Neural progenitor cell (in vitro differentiated cells): ENCODE results near the gene FBXL22. TPM values are rescaled to one million over a fixed set of nuclear protein-coding genes. Genes with fewer than 3 reads are reported as not detected.
A peak's percentile ranks its signal among the peaks of the same experiment; 100 is the strongest.

ENCODE experiments used
- DNase-seq: peaks from one replicate; pipeline ENCODE4 v3.0.0-alpha.2; 2016; ENCODE audit warnings: low spot score
- H2AFZ ChIP-seq: fragments of 200-600 bp; sonication (generic); replicated peaks from 2 replicates; pipeline ENCODE4 v1.6.1; 2016; ENCODE audit warnings: antibody characterized with exemption
- H3F3A ChIP-seq: fragments of 200-600 bp; sonication (generic); 2 replicates; pipeline ENCODE4 v1.6.1; 2016; ENCODE audit warnings: antibody characterized with exemption, low read depth
- H3K27ac ChIP-seq: fragments of 200-600 bp; sonication (generic); 2 replicates; pipeline ENCODE4 v1.5.1; 2016; ENCODE audit warnings: mild to moderate bottlenecking
- H3K27me3 ChIP-seq: fragments of 200-600 bp; sonication (generic); 2 replicates; pipeline ENCODE4 v1.6.1; 2016; ENCODE audit warnings: mild to moderate bottlenecking, moderate library complexity
- H3K36me3 ChIP-seq: fragments of 200-600 bp; sonication (generic); 2 replicates; pipeline ENCODE4 v1.5.1; 2016
- H3K4me1 ChIP-seq: fragments of 200-600 bp; sonication (generic); 2 replicates; pipeline ENCODE4 v1.6.1; 2016; ENCODE audit warnings: mixed run types
- H3K4me2 ChIP-seq: fragments of 200-600 bp; sonication (generic); 2 replicates; pipeline ENCODE4 v1.6.1; 2016
- H3K4me3 ChIP-seq: fragments of 200-600 bp; sonication (generic); 2 replicates; pipeline ENCODE4 v1.5.1; 2016
- H3K79me2 ChIP-seq: fragments of 200-600 bp; sonication (generic); 2 replicates; pipeline ENCODE4 v1.6.1; 2016; ENCODE audit warnings: low read depth
- H3K9ac ChIP-seq: fragments of 200-600 bp; sonication (generic); 2 replicates; pipeline ENCODE4 v1.6.1; 2016
- H3K9me3 ChIP-seq: fragments of 200-600 bp; sonication (generic); 2 replicates; pipeline ENCODE4 v1.5.1; 2016; ENCODE audit warnings: low read depth
- H4K20me1 ChIP-seq: fragments of 200-600 bp; sonication (generic); 2 replicates; pipeline ENCODE4 v1.6.1; 2016; ENCODE audit warnings: low read depth
- H3K27ac Mint-ChIP-seq: 3 replicates; pipeline ENCODE4 v1.8.0; 2021; ENCODE audit warnings: mixed read lengths
- H3K27me3 Mint-ChIP-seq: 2 replicates; pipeline ENCODE4 v1.8.0; 2022; ENCODE audit warnings: low read depth, mild to moderate bottlenecking, inconsistent platforms, moderate library complexity, mixed read lengths; ENCODE audit not compliant: insufficient read depth
- H3K36me3 Mint-ChIP-seq: 3 replicates; pipeline ENCODE4 v1.8.0; 2021; ENCODE audit warnings: mixed read lengths
- H3K4me1 Mint-ChIP-seq: 3 replicates; pipeline ENCODE4 v1.8.0; 2021; ENCODE audit warnings: mixed read lengths
- H3K4me3 Mint-ChIP-seq: 3 replicates; pipeline ENCODE4 v1.8.0; 2021; ENCODE audit warnings: mild to moderate bottlenecking, moderate library complexity, mixed read lengths
- H3K9me3 Mint-ChIP-seq: 3 replicates; pipeline ENCODE4 v1.8.0; 2020; ENCODE audit warnings: mixed read lengths
- CTCF ChIP-seq: fragments of 200-600 bp; sonication (generic); IDR thresholded peaks from 2 replicates; pipeline ENCODE4 v1.5.1; 2017; ENCODE audit warnings: antibody characterized with exemption, mild to moderate bottlenecking
- EZH2 ChIP-seq: fragments of 200-600 bp; sonication (generic); IDR thresholded peaks from 2 replicates; pipeline ENCODE4 v1.6.1; 2017; ENCODE audit warnings: antibody characterized with exemption, mild to moderate bottlenecking, moderate library complexity
- EZH2phosphoT487 ChIP-seq: fragments of 200-600 bp; sonication (generic); IDR thresholded peaks from 2 replicates; pipeline ENCODE4 v1.6.1; 2017; ENCODE audit warnings: antibody characterized with exemption
- total RNA-seq: library from RNA; depleted of rRNA; stranded (reverse); fragments of >200 nt; gene quantifications from 2 replicates; pipeline ENCODE4 v1.2.3, GENCODE V29; 2015; ENCODE audit warnings: low replicate concordance

The FBXL22 gene
- total RNA-seq, 1 donor from 2014 or later = 0.71 TPM

- Histone ChIP-seq H3K4me3 (no peak overlapping the region), H4K20me1 (peaks cover 5% of the 10 kb centered on the region), H3K9me3 (no peaks in the 10 kb centered on the region), H2AFZ (no peak overlapping the region), H3K27ac (no peak overlapping the region), H3K36me3 (no peaks in the 10 kb centered on the region), H3K9ac (no peak overlapping the region), H3F3A (peaks cover 24% of the 10 kb centered on the region), H3K79me2 (no peaks in the 10 kb centered on the region), H3K4me2 (no peak overlapping the region), H3K4me1 (peaks cover 21% of the 10 kb centered on the region), H3K27me3 (no peaks in the 10 kb centered on the region)
- Mint-ChIP-seq H3K4me1 (peaks cover 38% of the 10 kb centered on the region), H3K9me3 (no peaks in the 10 kb centered on the region), H3K36me3 (peaks cover 20% of the 10 kb centered on the region), H3K27ac (no peak overlapping the region), H3K27me3 (peaks cover 3% of the 10 kb centered on the region), H3K4me3 (no peak overlapping the region)
- DNase-seq = no peak
- TF ChIP-seq CTCF (no peak), EZH2phosphoT487 (no peak), EZH2 (no peak)
These were observed 11.8 kb downstream of the FBXL22 start for GRCh38 chr15:63608989-63609388.

DNA sequence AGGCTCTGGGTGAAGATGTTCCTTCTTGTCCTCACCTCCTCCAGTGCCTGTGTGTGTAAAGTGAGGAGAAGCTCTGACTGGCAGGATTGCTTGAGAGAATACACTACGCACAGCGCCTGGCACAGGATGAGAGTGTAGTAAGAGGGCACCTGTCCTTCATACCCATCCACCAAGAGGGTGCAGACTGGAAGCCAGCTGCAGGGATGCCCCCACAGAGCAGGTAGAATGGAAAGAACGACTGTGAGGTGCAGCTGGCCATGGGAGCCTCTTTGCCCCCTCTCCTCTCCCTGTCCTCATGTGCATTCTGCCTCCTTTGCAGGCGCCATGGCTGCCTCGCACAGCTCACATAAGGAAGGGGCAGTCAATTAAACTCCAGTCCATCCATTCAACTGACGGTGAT, 12.3 kb downstream of the FBXL22 start:
- peak overlapping the region; percentile 45 for H3K4me2 ChIP-seq
- Mint-ChIP-seq H3K36me3 (peaks cover 23% of the 10 kb centered on the region), H3K4me1 (peaks cover 38% of the 10 kb centered on the region), H3K27ac (no peak overlapping the region), H3K27me3 (peaks cover 3% of the 10 kb centered on the region), H3K4me3 (no peak overlapping the region), H3K9me3 (no peaks in the 10 kb centered on the region)
- no peak for TF ChIP-seq CTCF
- TF ChIP-seq EZH2phosphoT487 = no peak
- TF ChIP-seq EZH2 = no peak
- H3K4me3 ChIP-seq = no peak overlapping the region
- H3K36me3 ChIP-seq = no peaks in the 10 kb centered on the region
- no peak overlapping the region for H2AFZ ChIP-seq
- H3K4me1 ChIP-seq = peaks cover 17% of the 10 kb centered on the region
- peaks cover 23% of the 10 kb centered on the region for H3F3A ChIP-seq
- DNase-seq = no peak
- H3K79me2 ChIP-seq = no peaks in the 10 kb centered on the region
- H3K27me3 ChIP-seq = no peaks in the 10 kb centered on the region
- peak overlapping the region; percentile 30 for H3K27ac ChIP-seq
- H4K20me1 ChIP-seq = peaks cover 5% of the 10 kb centered on the region
- no peaks in the 10 kb centered on the region for H3K9me3 ChIP-seq
- H3K9ac ChIP-seq = no peak overlapping the region

GRCh38 chr15:63610209-63610841, 13.1 kb downstream of the FBXL22 start:
- Mint-ChIP-seq H3K4me3 (peak overlapping the region; percentile 5), H3K4me1 (peaks cover 38% of the 10 kb centered on the region), H3K36me3 (peaks cover 30% of the 10 kb centered on the region), H3K27me3 (no peaks in the 10 kb centered on the region), H3K27ac (peak overlapping the region; percentile 86), H3K9me3 (no peaks in the 10 kb centered on the region)
- Histone ChIP-seq H3F3A (peaks cover 23% of the 10 kb centered on the region), H2AFZ (no peak overlapping the region), H3K9me3 (no peaks in the 10 kb centered on the region), H3K4me3 (no peak overlapping the region), H3K9ac (no peak overlapping the region), H3K27me3 (no peaks in the 10 kb centered on the region), H3K36me3 (no peaks in the 10 kb centered on the region), H4K20me1 (peaks cover 5% of the 10 kb centered on the region), H3K27ac (peak overlapping the region; percentile 43), H3K79me2 (no peaks in the 10 kb centered on the region), H3K4me2 (peak overlapping the region; percentile 45), H3K4me1 (peaks cover 17% of the 10 kb centered on the region)
- DNase-seq = peak; percentile 91
- TF ChIP-seq CTCF = peak; percentile 78
- no peak for TF ChIP-seq EZH2phosphoT487
- no peak for TF ChIP-seq EZH2
